Activated gamma-delta T cell (primary cell): ENCODE results near the gene ENTR1.

Experiments
- DNase-seq: peaks from one replicate; lab custom pipeline; 2025; lab: John Stamatoyannopoulos, UW

Gene ENTR1

GRCh38 chr9:136377341-136378169, 32.9 kb downstream of the ENTR1 start:
- DNase-seq = no peak

DNA sequence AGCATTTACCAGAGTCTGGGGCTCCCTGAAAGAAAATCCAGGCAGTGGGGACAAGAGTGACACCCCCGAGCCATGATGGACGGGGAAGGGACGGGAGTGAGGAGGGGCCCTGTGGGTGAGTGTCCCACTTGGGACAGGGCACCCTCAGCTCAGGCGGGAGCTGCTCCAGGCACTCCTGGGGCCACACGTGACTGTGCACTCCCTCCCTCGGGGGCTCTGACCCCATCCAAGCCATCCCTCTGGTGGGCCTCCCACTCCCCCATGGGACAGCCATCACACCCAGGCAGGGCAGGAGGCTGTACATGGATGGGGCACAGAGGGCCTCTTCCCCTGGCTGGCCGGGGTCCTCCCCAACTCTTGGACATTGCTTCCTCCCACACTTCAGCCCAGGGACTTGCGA, 34.0 kb downstream of the ENTR1 start:
- no peak for DNase-seq

- no peak for DNase-seq
Measured at GRCh38 chr9:136375096-136375495, 35.3 kb downstream of the ENTR1 start.

DNA sequence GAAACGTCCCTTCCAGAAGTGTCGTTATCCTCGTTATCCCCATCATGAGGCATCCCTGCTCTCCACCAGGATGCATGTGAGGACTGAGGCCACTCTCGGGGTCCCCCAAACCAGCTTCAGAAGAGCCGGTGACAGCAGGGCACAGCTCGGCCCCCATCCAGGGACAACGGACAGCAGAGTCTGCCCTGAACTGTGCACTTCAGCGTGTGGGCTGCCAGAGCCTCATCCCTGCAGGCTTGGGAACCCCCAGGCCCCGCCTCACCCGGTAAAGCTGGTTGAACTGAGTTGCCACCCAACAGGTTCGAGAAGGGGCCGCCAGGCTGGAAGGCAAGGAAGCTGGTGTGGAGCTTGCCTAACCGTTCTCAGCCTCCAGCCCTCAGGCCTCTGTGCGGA, 36.2 kb downstream of the ENTR1 start:
- no peak for DNase-seq

- DNase-seq = no peak
Measured at GRCh38 chr9:136373300-136374182, 36.9 kb downstream of the ENTR1 start, which contains the start of gene CARD9. TSS of gene CARD9 (minus strand) at chr9:136373669. CDS start at chr9:136372078, 1,591 bp downstream.

GRCh38 chr9:136372561-136373299, 37.7 kb downstream of the ENTR1 start:
- no peak for DNase-seq

GRCh38 chr9:136372006-136372405, 38.4 kb downstream of the ENTR1 start:
- DNase-seq = no peak

DNA sequence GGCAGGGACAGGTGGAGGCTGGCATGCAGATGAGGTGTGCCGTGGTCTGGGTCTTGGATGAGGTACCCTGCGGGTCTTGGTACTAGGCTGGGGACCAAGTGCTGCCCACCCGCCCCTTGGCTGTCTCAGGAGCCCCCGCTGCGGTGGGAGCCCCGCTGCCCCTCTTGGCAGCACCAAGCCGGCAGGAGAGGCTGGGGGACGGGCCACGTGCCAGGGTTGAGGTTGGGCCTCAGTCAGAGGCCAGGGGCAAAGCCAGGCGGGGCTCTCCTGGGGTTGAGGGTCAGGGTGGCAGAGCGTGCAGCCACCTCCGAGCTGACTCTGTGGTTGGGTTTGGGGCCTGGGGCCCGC, 38.9 kb downstream of the ENTR1 start:
- DNase-seq = no peak

DNA sequence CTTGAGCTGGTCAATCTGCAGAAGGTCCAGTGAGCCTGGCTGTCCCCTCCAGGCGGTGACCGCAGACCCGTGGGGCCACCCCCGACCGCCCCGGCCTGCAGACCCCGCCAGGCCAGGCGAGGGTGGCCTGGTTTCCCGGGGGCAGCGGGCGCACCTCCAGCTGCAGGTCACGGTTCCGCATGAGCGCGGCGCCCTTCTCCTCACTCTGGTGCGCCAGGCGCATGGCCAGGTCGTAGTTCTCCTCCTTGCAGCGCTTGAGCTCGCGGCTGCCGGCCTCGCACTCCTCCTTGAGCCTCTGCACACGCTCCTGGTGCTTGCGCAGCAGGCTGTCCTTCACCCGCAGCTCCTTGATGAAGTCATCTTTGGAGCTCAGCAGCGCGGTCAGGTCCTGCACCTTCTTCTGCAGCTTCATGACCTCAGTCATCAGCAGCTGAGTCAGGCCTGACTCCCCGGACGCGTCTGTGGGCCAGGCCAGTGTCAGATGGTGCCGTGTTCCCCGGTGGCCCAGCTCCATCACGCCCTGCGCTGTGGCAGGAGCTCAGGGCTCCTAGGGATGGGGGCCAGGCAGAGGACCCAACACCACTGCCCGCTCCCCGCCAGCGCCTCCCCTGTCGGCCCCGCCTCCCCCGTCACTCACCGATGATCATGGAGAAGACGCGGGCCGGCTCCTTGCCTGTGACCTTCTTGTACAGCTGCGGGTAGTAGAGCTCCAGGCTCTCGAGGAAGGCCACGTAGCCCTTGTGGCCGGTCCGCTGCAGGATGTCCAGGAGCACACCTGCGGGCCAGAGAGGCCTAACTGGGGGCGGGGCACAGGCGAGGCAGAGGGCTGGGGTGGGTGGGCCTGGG, 39.5 kb downstream of the ENTR1 start:
- no peak for DNase-seq

- no peak for DNase-seq
Measured at GRCh38 chr9:136370037-136370436, 40.4 kb downstream of the ENTR1 start.

DNA sequence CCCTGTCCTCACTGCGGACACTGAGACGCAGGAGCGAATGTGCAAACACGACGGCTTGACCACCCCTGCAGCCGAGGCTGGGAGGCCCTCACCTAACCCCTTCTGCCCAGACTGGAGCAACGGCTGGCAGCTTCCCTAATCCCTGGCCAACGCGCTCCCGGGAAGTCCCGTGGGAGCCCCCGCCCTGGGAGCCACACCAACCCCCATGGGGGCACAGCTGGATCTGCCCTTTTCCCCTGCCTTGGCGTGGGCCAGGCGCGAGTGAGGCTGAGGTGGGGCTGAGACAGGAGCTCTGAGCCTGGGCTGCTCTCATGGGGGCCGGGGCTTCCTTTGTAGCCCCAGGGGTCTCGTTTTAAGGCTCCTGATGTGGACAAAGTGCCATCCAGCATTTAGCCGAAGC, 42.2 kb downstream of the ENTR1 start:
- DNase-seq = no peak

DNA sequence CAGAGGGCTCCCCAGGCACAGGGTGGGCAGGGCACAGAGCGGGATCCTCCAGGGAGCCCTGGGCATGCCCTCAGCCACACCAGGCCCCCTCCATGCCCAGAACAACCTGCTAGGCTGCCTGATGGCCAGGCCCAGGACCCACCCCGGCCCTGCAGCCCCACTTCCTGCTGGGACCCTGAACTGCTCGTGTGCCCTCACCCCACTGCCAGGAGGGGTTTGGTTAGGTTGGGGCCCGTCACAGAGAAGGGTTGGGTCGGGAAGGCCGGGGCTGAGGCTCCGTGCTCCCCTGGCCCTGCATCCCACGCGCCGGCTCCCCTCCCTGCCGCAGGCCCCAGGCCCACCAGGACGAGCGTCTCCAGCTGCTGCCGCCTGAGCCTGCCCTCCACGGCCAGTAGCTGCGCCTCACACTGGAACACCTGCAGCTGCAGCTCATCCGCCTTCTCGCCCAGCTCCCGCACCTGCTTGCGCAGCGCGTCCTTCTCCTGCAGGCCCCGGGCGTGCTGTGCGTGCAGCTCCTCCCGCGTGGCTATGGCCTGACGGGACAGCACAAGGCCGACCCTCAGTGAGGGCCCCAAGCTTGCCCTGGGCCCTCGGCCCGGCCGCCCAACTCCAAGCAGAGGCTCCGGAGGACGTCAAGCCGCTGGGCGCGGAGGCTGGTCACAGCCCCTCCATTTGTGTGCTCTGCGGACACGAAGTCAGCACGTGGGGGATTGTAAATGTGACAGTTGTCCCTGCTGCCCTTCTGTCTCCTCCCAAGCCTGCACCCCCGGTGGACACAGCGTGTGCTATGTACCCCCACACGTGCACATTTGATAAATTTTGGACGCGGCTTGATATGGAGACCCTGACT, 42.9 kb downstream of the ENTR1 start:
- no peak for DNase-seq

DNA sequence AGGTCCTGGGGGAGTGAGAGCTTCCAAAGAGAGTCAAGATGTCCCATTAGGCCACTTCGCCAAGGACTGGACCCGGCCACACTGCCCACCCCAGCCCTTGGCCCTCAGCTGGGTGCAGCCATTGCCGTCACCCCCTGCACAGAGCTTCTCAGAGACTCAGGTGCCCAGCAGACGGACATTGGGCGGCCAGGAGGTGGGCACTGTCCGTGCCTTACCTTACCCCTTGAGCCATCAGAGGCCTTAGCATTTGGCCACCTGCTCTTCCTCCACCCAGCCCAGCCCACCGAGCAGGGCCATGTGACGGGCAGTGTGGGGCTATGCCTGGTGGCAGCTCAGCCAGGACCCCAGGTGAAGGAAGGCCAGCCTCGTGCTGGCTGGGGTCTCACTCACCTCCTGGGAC, 43.6 kb downstream of the ENTR1 start:
- no peak for DNase-seq

DNA sequence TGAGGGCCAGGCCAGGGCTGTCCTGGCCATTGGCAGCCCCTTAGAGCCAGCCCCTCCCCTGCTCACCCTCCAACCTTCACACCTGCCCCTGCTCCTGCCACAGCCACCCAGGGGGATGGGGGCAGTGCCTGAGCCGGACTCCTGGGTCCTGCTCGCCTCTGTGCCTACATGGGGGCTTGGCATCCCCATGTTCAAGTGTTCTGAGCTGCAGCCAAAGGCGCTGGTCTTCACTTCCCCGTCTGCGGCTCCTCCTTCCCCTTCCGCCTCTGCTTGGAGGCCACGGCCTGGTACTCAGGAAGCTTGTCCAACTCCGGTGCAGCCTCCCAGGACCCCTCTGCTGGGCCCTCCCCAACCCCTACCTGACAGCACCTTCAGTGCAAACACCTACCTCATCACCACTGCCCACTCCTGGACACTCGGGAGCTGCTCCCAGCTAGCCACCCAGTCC, 44.6 kb downstream of the ENTR1 start:
- DNase-seq = no peak

GRCh38 chr9:136364942-136365774, 45.3 kb downstream of the ENTR1 start:
- DNase-seq = no peak

DNA sequence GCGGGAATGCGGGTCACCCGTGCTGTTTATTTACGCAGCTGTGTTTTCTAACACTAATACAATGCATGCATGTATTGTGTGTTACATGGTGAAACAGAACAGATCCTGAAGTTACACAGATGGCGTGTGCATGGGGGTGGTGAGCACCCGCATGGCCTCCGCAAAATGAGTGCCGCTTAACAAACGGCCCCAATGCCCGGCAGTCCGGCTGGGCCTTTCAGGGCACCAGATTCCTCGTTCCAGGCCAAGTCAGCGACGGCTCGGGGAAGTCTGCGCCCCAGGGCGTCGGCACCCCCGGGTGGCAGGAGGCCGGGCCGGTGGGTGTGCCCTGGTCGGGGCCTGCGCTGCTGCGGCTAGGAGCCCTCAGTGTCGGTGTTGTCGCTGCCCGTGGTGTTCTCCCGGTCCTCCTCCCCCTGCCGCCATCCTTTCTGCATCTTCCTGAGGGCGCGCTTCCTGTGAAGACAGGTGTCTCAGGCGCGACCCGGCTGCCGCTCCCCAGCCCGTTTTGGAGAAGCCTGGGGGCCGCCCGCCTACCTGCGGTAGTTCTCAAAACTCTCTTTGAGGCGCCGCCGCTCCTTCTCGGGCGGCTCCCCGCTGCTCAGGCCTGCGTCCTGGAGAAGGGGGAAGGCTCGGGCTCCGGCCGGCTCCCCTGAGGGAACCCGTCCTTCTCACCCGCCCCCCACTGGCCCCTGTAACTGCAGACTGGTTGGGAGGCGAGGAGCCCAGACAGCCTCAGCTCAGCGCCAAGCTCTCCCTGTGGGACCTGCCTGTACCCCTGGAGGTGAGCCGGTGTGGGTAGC, 46.3 kb downstream of the ENTR1 start:
- DNase-seq = no peak

DNA sequence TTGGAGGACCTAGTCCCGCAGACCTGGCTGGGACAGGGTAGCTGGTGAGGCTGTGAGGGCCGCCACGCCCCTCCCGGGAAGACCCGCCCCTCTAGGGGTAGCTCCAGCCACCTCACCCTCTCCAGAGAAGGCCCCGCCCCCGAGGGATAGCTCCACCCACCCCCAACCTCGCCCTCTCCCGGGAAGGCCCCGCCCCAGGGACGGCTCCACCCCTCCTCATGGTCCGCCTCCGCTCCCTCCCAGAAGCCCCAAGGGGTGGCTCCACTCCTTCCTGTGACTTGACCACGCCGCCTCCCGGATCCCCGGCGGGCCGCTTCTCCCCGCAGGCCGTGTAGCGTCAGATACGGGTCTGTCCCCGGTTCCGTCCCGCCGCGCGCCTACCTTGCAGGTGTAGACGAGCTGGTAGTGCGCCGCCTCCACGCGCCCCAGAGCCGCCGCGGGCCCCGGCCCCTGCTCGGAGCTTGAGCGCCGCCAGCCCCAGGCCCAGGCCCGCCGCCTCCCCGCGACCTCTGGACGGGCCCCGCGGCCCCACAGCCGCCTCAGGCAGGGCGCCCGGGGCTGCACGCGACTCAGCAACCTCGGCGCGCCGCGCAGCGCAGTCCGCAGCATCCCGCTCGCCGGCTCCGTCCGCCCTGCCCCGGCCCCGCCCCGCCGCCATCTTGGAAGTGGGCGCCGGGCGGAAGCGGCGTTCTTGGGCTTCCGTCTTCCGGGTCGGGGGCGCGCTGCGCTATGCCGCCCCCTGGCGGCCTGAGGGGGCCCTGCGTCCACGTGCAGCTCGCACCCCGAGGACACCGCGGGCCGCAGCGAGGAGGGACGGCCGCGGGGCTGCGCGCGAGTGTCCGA, 47.1 kb downstream of the ENTR1 start, which contains the start of gene DNLZ:
DNLZ (minus strand) TSS at position 639 of the 843 bp plus-strand sequence; CDS start at position 609, 30 bp downstream.
- DNase-seq = peak; percentile 78

- DNase-seq = no peak
Measured at GRCh38 chr9:136362450-136362784, 48.0 kb downstream of the ENTR1 start.
